Fibroblast of the aortic adventitia (primary cell): ENCODE results near the gene SNRNP27. TPM values are rescaled to one million over a fixed set of nuclear protein-coding genes. Genes with fewer than 3 reads are reported as not detected.
"Not testable (repeated sequence)": the region's sequence is repeated elsewhere in the genome, so short reads cannot be mapped to it uniquely, and the experiment has no call there.

Experiments
- DNase-seq: peaks from one replicate; pipeline ENCODE4 v3.0.0-alpha.2; 2010; ENCODE audit warnings: low read depth
- H3K4me3 ChIP-seq: 2 replicates; pipeline ENCODE4 v1.5.1; 2011; ENCODE audit warnings: low read depth, mild to moderate bottlenecking, control low read depth, low read length, moderate library complexity
- CTCF ChIP-seq: IDR thresholded peaks from 2 replicates; pipeline ENCODE4 v1.5.1; 2011; ENCODE audit warnings: mild to moderate bottlenecking, low read length, control low read depth, inconsistent platforms; ENCODE audit not compliant: insufficient read depth
- total RNA-seq: library from RNA; depleted of rRNA; stranded (reverse); fragments of >200 nt; gene quantifications from 2 replicates; pipeline ENCODE4 v1.2.3, GENCODE V29; 2012; ENCODE audit warnings: low replicate concordance

Gene SNRNP27
- total RNA-seq, 1 donor = 49.4 TPM

DNA sequence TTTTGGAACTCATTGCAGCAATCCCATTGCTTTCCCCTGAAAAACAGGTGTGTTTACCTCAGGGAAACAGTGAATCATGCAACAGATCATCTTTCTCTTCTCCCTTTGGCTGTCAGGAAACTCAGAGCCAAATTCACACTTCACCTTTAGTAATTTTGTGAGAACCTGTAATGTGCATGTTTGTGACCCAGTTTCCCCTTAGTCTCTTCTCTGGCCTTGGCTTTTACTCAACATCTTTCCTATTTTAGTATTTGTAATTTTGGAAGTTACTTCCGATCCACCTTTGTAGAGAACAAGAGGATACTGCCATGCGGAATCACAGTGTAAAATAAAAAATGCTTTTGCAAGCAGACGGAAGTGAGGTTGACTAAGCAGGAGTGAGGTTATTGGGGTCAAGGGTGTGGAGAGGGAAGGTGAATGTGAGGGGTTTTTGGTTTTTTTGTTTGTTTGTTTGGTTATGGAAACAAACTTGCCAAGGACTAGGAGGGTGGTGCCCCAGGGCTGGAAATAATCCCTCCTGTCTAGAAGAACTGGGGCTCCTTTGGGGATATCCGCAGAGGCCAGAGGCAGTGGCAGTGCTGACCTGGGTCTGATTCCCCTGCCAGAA is 53.7 kb downstream of the SNRNP27 start:
- no peak for TF ChIP-seq CTCF
- no peak for DNase-seq
- no peak overlapping the region for H3K4me3 ChIP-seq

GRCh38 chr2:69948032-69948962 is 54.5 kb downstream of the SNRNP27 start:
- no peak for TF ChIP-seq CTCF
- H3K4me3 ChIP-seq = no peak overlapping the region
- DNase-seq = no peak

GRCh38 chr2:69948963-69949645 is 55.3 kb downstream of the SNRNP27 start:
- TF ChIP-seq CTCF = no peak
- H3K4me3 ChIP-seq = no peak overlapping the region
- DNase-seq = no peak

DNA sequence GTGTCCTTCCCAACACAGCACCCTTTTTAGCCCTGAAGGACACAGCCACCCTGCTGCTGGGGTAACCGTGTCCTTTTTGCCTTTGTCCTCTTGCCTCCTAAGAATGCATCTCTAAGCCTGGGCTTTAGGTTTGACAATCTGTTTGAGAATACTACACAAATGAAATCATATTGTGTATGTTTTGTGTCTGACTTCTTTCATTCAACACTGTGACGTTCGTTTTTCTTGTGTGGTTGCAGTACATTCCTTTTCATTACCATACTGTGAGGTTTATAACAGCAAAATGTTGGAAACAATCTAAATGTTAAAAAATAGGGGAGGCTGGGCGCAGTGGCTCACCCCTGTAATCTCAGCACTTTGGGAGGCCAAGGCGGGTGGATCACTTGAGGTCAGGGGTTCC is 56.5 kb downstream of the SNRNP27 start:
- no peak overlapping the region for H3K4me3 ChIP-seq
- no peak for TF ChIP-seq CTCF
- no peak for DNase-seq

GRCh38 chr2:69950671-69951070 is 56.9 kb downstream of the SNRNP27 start:
- DNase-seq, H3K4me3 ChIP-seq: not testable (repeated sequence)

GRCh38 chr2:69952336-69953115 is 58.8 kb downstream of the SNRNP27 start:
- no peak overlapping the region for H3K4me3 ChIP-seq
- no peak for DNase-seq
- TF ChIP-seq CTCF = no peak
